Measurements from ENCODE around the gene TSHZ2.
"Not testable (repeated sequence)": the region's sequence is repeated elsewhere in the genome, so short reads cannot be mapped to it uniquely, and the experiment has no call there.

The TSHZ2 gene

DNA sequence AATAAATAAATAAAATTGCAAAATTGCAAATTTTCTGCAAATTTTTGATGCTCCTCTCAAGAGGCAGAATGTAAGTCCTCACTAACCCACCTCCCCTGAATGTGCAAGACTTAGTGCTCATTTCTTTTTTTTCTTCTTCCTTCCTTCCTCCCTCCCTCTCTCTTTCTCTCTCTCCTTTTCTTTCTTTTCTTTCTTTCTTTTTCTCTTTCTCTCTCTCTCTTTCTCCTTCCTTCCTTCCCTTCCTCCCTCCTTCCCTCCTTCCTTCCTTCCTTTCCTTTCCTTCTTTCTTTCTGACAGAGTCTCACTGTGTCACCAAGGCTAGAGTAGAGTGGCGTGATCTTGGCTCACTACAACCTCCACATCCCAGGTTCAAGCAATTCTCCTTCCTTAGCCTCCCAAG lies 561.3 kb downstream of the TSHZ2 start:
- DNase-seq, result no peak

DNA sequence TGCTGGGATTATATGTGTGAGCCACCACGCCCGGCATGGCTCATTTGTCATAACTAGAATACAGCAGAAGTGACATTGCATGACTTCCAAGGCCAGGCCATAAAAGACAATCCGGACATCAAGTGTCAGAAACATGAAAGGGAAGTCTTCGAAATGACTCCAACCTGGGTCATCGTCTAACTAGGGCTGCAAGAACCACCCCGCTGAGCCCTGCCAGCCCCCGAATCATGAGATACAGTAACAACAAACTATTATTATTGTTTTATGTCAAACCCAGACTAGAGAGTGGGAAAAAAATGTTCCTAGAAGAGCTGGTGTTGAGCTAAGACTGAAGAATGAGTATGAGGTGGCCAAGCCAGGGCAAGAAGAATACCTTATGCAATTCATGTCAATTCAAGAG lies 561.9 kb downstream of the TSHZ2 start:
- DNase-seq, result no peak

DNA sequence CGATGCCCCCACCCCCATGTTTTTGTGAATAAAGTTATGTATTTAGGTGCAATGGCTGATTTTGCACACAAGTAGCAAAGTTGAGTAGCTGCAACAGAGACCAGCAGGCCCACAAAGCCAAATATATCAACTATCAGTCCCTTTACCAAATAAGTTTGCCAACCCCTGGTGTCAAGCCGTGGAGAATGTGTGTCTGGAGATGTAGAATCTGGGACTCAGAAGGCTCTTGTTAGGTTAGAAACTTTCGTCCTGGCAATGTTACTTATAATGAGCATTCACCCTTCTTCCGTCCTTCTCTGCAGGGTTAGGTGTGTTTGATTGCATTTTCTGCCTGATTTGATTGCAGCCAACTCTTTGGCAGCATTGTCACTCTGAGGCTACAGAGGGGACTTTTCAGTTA lies 563.7 kb downstream of the TSHZ2 start:
- no peak for DNase-seq

DNA sequence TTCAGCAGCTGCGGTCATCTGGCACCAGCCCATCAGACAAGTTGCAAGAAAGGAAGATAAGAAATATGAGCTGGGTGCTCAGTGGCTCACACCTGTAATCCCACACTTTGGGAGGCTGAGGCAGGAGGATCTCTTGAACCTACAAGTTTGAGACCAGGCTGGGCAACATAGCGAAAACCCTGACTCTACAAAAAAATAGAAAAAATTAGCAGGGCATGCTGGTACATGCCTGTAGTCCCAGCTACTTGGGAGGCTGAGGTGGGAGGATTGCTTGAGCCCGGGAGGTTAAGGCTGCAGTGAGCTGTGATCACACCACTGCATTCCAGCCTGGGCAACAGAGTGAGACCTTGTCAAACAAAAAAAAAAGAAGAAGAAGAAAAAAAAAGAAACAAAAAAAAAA lies 564.2 kb downstream of the TSHZ2 start:
- not testable (repeated sequence) for DNase-seq

DNA sequence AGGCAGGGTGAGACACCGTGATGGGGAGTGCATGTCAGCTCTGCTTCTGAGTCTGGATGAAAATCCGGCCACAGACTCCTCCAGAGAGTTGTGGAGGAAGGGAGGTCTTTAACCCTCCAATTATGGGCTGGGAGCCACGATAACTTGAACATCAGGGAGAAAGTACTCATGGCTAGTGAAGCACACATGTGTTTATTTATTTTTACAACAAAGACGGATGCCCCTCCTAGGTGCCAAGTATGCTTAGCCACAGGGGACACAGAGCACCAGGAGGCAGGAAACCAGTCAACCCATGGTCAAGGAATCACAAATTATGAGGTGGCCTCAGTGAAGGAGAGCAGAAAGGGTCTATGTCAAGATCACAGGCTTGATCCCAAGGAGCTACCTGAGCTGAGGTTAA lies 567.4 kb downstream of the TSHZ2 start:
- DNase-seq, result no peak
